ENCODE results near the gene TMEM184A.
A peak's percentile ranks its signal among the peaks of the same experiment; 100 is the strongest.
"Not testable (repeated sequence)": the region's sequence is repeated elsewhere in the genome, so short reads cannot be mapped to it uniquely, and the experiment has no call there.

TMEM184A gene

DNA sequence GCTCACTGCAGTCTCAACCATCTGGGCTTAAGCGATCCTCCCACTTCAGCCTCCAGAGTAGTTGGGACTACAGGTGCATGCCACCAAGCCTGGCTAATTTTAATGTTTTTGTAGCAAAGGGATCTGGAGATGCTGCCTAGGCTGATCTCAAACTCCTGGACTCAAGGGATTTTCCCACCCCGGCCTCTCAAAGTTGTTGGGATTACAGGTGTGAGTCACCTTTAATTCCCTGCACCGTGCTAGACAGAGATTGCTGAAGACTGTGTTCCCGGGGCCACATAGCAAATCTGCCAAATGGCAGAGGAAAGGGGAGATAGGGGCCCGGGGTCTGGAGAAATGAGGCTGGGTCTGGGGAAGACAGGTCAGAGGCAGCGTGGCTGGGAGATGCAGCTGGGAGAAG is 34.5 kb upstream of the TMEM184A start:
- DNase-seq (ENCODE audit: low read depth), result no peak

DNA sequence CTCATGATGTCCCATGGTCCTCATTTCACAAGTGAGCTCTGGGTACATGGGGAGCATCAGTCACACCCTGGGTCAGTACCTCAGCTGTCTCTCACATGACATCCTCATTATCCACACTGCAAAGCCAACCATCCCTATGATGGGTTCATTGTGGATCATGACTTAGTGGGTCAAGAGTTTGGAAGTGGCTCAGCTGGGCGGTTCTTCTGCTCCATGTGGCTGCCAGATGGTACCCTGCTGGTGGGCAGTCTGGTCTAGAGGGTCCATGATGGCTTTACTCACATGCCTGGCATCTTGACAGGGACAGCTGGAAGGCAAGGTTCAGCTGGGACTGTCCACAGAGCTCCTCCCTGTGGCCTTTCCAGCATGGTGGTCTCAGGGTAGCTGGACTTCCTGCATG is 33.0 kb upstream of the TMEM184A start:
- DNase-seq (ENCODE audit: low read depth), result no peak

DNA sequence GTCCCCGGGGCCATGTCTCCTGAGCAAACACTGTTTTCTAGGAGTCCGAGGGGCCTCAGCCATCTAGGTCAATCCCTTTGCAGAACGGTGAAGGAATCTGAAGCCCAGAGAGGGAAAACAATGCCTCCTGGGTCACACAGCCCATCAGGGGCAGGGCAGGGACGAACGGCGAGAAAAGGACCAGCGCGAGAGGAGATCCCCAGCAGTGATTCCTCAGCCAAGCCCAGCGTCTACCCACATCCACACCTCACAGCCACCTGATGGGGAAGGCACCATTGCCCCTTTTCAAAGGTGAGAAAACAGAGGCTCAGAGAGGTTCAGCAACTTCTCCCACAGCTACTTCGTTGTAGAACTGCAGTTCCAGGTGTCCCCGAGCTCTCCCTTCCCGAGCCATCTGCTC is 31.7 kb upstream of the TMEM184A start:
- DNase-seq (ENCODE audit: low read depth), result no peak

DNA sequence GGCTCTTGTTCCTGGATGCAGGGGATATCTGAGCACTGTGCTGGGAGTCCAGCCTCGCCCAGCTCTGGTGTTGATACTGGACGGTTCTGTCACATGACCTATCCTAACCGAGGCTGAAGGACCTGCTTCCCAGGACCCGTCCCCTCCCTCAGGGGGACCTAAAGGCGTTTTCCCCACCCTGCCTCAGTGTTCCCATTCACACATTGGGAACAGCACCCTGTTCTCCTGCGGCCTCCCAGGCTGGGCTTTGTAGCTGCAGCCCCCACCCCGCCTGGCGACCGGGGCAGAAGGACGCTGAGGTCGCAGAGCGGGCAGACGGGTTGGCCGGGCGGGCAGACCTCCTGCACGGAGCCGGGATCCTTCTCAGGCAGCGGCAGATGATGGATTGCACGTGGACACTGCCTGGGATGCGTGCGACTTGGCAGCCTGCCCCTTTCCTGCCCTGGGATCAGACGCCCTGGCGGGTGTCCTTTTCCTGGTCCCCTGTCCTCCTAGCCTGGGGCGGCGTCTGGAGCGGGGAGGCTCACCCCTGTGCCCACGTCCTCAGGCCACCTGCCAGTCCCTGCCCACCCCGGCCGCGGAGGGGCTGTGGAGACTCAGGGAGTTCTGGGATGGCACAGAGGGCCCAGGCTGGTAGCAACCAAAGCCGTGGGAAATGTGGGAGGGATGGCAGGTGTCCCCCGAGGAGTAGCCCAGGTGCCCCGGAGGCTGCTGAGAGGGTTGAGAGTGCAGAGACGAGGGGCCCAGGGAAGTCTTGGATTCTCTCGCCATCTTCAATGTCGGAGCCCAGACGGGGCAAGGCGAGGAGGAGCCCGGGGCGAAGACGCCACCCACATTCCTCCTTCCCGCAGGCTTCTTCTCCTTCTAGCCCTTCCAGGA is 31.1 kb upstream of the TMEM184A start:
- DNase-seq (ENCODE audit: low read depth), result no peak

DNA sequence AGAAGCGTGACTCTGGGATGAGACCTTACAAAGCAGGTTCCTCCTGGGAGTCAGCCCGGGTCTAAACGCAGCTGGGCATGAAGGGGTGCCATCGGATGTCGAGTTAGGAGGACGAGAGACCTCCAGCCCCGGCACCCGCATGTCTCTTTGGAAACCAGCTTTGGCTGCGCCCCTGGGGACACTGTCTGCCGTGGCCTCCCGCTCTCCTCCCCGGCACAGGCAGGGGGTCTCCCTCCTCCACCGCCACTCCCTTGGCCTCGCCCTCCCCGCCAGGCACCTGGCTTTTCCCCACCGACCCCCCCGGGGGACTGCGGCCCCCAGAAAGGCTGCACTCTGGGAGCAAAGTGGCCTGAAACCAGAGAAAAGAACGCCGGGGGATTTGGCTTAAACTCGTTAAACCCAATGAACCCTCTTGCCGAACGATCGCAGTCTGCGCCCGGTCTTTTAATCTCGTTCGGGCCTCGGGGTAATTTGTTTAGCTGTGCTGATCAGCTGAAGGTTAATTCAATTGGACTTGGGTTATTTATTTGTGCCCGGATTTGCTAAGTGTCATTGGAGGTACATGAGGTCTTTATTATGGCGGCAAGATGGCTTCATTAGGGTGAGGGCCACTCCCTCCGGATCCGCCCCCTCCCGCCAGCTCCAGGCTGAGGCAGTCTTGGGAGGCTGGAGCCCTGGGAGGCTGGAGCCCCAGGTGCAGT is 30.3 kb upstream of the TMEM184A start:
- DNase-seq (ENCODE audit: low read depth), result no peak

DNA sequence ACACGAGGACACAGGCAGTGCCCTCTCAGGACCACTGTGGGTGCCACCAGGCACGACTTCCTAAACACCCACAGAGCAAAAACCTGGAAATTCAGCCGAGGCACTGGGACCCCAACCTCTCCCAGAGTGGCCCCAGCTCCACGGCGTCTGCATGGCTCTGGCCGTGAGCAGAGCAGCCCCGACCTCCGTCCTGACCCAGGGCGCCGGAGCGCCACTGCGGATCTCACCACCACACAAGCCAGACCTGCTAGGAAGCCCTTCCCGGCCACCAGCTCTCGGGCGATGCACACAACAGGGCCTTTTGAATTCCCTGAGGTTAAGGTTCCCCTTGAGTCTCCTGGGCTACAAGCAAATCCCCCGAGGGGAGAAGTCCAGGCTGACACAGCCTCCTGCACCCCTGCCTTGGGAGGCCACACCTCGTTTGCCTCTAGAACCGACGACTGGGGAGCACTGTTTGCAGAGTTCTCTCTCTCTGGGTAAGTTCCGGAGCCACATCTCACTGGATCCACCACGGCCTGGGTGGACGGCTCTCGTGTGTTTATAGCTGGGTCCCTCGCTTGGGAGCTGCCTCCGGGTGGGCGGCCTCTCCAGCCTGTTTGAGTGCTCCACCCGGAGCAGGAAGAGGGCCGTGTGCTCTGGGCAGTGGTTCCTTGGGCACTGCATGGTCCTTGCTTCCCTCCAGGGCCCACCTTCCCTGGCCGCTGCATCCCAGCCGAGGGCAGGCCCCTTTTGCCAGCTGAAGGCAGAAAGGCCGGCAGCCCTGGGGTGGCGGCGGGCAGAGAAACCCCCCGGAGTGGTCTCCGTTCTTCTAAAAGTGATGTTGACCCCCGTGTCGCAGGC is 29.4 kb upstream of the TMEM184A start:
- DNase-seq (ENCODE audit: low read depth), result no peak

DNA sequence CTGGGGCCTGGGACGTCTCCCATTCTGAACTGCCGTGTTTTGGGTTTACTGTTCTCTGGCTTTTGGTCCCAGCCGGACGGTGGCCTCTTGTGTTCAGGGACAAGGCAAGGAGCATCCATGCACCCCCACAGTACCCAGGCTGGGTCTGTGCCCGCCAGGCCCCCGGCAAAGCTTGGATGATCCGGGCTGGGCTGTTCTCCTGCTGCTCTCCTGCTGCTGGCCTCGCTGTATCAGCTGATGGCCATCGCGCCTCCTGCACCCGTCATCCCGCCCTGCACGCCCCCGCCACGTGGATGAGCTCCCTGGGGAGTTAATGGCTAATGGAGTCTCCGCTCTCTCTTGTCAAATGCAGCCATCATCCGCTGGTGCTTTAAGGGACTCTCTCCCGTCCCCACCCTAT is 28.7 kb upstream of the TMEM184A start:
- no peak for DNase-seq (ENCODE audit: low read depth)

DNA sequence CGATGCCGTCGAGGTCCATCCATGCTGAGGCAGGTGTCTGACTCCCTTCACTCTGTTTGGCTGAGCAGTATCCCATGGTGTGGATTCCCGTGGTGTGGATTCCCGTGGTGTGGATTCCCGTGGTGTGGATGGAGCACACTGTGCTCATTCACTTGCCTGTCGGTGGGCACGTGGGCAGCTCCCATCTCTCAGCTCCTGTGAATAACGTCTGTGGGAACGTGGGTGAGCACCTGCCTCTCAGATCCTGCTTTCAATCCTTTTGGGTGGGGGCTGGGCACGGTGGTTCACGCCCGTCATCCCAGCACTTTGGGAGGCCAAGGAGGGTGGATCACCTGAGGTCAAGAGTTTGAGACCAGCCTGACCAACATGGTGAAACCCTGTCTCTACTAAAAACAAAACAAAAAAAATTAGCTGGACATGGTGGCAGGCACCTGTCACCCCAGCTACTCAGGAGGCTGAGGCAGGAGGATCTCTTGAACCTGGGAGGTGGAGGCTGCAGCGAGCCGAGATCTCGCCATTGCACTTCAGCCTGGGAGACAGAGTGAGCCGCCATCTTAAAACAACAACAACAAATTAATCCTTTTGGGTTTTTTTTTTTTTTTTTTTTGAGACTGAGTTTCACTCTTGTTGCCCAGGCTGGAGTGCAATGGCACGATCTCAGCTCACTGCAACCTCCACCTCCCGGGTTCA is 27.4 kb upstream of the TMEM184A start:
- DNase-seq (ENCODE audit: low read depth), result not testable (repeated sequence)

DNA sequence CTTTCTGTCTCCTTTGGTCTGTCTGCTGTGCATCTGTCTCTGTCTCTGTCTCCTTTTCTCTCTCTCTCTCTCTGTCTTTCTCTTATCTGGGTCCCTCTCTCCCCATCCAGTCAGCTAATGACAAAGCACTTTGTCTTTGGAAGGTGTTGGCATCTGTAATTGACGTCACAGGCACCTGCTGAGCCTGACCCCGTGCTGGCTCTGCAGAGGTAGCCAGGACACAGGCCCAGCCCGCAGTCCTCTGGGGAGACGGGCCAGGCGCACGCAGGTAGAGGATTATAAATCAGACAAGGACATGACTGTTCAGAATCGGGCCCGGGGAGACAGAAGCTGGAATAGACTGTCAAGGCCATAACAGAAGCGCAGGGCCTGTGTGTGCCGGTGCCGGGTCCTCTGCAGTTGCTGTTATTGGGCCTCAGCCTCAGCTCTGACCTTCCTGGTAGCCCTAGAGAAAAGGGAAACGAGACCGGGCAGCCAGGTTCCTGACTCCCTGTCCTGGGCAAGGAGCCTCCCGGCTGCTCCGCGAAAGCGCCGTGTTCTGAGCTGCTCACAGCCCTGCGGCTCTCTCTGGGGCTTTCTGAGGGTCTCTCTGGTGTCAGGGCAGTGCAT is 24.5 kb upstream of the TMEM184A start:
- no peak for DNase-seq (ENCODE audit: low read depth)

DNA sequence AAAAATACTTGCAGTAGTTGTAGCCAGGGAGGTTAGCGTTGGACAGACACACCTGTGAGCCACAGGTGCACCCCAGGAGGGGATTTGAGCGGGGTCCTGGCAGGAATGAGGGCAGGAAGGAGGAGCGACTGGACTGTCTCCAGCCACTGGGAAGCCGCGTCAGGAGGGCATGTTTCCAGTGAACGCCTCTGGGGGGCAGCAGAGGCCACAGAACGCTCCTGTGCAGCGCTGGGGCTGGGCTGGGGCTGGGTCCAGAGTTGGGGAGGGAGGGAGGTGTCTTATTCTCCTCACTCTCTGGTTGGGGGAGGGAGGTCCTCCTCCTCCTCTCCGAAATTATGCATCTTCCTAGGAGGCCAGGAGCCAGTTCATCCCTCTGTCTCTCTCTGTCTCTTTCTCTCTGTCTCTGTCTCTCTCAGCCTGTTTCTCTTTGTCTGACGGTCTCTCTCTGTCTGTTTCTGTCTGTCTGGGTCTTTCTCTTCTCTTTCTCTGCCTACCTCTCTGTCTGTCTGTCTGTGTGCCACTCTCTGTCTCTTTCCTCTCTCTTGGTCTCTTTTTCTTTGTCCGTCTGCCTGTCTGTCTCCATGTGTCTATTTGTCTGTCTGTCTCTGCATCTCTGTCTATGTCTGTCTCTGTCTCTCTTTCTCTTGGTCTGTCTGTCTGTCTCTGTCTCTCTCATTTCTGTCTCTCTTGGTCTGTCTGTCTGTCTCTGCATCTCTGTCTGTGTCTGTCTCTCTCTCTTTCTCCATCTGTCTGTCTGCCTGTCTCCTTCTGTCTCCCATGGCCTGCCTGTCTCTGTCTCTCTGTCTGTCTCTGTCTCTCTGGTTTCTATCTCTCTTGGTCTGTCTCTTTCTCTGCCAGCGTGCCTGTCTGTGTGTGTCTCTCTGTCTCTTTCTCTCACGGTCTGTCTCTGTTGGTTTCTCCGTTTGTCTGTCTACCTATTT is 23.7 kb upstream of the TMEM184A start:
- DNase-seq (ENCODE audit: low read depth), result no peak

DNA sequence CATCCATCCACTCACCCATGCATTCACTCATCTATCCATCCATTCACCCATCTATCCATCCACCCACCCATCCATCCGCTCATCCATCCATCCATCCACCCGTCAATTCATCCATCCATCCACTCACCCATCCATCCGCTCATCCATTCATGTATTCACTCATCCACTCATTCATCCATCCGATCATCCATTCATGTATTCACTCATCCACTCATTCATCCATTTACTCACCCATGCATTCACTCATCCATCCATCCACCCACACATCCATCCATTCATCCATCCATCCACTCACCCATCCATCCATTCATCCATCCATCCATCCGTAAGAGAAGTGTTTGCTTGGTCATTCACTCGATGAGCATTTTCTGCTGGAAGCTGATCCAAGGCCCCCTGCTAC is 22.5 kb upstream of the TMEM184A start:
- DNase-seq (ENCODE audit: low read depth), result no peak

DNA sequence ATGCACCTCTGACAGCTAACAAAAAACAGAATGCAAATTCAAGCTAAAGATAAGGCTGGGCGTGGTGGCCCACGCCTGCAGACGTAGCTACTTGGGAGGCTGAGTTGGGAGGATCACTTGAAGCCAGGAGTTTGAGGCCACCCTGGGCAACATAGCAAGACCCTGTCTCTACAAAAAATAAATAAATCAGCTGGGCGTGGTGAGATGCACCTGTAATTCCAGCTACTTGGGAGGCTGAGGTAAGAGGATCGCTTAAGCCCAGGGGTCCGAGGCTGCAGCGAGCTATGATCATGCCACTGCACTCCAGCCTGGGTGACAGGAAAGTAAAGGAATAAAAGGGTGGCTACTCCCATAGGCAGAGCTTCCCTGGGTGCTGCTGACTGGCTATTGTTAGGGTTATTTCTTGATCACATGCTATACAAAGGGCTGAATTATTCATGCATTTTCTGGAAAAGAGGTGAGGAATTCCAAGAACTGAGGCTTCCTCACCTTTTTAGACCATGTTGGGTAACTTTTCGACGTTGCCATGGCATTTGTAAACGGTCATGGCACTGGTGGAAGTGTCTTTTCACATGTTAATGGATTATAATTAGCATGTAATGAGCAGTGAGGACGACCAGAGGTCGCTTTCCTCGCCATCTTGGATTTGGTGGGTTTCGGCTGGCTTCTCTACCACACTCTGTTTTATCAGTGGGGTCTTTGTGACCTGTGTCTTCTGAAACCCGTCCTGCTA is 20.7 kb upstream of the TMEM184A start:
- DNase-seq (ENCODE audit: low read depth), result no peak

DNA sequence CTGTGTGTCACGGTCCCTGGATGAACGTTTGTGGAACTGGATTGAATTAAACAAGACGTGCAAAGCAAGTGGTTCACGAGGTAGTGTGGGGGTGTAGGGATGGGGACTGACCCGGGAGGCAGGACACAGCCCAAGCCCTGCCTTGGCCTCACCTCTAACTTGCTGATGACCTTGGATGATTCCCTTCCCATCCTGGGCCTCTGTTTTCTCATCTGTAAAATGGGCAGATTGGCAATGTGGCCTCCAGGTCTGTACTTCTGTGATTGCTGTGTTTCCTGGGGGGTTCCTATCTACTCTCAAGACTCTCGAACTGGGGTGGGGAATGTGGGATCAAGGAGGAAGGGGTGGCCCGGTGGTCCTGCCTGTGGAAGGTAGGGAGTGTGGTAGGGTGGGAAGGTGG is 19.8 kb upstream of the TMEM184A start:
- no peak for DNase-seq (ENCODE audit: low read depth)

DNA sequence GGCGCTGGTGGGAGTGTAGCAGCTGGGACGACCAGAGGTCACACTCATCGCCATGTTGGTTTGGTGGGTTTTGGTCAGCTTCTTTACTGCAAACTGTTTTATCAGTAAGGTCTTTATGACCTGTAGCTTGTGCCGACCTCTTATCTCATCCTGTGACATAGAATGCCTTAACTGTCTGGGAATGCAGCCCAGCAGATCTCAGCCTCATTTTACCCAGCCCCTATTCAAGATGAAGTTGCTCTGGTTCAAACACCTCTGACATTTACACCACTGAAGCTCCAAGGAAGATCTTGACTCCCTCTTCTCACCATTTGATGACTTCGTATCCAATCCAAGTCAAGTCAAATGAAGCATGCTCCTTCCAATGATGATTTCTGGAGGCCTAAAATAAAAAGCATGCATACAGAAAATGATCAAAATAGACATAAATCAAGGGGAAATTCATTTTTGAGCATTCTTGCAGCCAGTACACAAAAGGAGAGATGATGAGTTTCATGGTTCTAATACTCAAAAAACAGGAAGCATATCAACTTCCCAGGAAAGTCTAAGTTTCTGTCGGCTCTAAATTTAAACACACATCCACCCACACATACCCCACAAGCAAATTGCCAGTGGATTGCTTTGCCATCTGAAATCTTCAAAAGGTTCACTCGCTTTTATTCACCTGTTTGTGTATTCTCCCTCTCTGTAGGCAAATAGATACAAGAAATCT is 16.3 kb upstream of the TMEM184A start:
- DNase-seq (ENCODE audit: low read depth), result no peak

DNA sequence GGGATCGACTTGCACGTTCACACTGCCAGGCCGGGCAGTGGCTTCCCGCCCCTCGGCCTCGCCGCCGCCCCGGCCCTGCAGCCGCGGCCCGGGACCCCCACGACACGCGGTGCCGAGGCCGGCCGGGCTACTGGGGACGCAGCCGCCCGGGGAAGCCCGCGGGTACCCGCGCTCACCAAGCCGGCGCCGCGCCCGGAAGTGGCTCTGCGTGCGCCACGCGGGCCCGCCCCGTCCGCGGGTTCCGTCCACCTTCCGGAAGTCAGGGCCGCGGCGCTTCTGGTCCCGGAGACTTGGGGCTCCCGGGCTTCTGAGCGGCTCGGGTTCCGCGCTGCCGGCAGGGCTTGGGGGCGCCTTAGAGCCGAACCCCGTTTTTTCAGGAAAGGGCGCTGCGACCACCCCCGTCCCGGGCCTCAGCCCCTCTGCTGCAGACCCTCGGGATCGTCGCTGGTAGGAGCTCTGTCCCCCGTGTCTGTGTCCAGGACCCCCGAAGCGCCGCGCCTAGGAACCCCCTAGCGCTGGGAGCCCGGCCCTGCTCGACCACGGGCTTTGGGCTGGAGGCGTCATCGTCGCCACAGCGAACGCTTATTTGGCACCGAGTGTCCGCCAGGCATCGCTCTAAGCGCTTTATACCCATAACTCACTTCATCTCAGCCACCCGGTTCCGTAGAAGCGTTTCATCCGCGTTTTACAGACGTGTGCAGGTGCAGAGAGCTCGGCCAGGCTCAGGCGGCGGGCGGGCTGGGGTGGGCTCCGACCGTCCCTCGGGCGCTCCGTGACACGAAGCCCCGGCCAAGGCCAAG is 14.0 kb upstream of the TMEM184A start, which contains the start of gene PSMG3:
PSMG3 (minus strand) TSS at position 200 of the 800 bp plus-strand sequence. CDS start 693 bp downstream, outside the sequence.
- DNase-seq (ENCODE audit: low read depth), result peak; percentile 45

DNA sequence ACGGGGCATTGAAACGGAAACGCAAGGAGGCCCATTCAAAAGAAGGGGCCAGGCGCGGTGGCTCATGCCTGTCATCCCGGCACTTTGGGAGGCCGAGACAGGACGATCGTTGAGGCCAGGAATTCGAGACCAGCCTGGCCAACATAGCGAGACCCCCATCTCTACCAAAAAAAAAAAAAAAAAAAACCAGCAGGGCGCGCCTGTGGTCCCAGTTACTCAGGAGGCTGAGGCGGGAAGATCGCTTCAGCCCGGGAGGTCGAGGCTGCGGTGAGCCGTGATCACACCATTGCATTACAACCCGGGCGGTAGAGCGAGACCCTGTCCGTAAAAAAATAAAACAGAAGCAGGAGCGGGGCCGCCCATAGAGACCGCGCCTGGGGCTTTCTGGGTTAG is 13.4 kb upstream of the TMEM184A start:
- no peak for DNase-seq (ENCODE audit: low read depth)

DNA sequence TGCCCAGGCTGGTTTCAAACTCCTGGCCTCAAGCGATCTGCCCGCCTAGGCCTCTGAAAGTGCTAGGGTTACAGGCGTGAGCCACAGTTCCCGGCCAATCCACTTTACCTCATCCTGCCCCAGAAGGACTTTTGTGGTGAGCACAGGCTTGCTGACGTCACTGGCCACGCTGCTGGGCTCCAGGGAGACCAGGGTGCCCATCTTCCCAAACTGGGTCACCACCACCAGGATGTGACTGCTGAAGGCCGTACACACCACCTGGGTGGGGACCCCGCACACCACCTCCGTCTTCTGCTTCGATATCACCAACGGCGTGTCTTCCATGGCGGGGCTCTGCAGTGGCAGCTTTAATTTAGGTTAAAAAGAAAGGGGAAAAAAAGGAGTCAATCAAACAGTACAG is 13.0 kb upstream of the TMEM184A start:
- no peak for DNase-seq (ENCODE audit: low read depth)

DNA sequence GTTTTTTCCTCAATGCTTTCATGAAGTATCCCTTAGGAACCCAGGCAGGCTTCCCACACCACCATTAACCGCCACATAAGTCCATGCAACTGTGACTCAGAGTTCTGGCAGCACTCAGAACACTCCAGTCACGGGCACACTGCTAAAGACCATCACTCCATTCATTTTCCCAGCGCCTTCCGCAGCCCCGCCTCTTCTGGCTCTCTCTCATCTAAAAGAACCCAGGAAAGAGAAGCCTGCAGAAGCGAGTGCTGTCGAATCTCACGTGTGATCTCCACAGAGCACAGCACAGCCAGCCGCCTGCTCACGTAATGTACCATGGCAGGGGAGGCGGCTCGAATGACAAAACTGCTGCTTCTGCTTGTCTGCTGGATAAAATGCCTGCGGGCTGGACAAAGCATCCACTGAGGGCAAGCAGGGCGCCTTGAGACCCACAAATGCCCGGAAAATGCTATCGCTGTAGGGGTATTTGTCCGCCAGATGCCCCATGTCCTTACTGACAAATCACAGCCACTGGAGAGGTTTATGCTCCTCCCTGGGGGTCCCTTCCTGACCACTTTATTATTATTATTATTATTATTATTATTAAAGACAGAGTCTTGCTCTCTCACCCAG is 12.0 kb upstream of the TMEM184A start:
- DNase-seq (ENCODE audit: low read depth), result no peak

Measured in non-pigmented ciliary epithelial cell (primary cell).